Measurements from ENCODE around the gene NFKB1.
A peak's percentile ranks its signal among the peaks of the same experiment; 100 is the strongest.
"Not testable (repeated sequence)": the region's sequence is repeated elsewhere in the genome, so short reads cannot be mapped to it uniquely, and the experiment has no call there.

Gene NFKB1

DNA sequence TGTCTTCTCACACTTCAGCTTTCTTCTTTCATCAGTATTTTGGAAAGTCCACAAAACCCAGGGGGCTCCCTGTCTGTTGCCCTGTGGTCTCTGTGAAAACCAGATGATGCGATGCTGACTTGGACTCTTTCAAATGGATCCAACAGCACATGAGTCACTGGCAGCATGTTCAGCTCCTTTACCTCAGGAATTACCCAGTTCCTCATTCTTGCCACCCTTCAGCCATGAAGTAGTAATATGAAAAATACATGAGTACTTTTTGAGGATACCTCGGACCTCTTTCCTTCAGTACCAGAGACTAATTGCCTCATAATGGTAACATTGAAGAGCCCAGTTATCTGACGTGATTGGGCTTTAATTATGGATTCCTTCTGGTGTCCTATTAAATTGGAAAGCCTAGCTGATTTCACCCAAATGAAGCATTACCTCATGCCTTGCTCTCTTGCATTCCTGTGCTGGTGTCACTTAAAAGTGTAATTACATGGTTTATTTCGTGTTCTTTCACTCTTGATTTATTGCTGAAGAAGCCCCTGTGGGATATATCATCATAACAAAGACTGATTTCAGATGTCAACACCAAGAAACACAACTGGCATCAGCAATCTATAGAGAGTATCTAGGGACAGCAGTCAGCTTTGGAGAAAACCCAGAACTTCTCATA lies 63.4 kb downstream of the NFKB1 start:
- DNase-seq (ENCODE audit: low read depth in 2 of 2): peak in 1 of 2 donors; percentile 10

DNA sequence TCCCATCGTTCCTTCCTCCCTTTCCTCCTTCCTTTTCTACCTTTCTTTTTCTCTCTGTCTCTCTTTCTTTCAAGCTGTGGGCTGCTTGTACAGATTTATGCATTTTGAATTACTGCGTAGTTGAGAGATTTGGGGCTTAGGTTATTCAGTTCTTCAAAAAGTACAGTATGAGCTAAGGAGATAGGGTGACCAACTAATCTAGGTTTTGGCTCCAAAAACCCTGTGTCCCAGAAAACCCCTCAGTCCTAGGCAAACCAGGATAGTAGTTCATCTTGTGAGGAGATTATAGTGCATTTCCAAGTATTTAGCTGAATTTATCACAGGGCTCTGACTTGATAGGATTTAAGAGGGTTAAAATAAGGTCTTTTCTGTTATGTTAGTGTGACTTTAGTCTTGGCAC lies 64.5 kb downstream of the NFKB1 start:
- DNase-seq (ENCODE audit: low read depth in 2 of 2): no peak

DNA sequence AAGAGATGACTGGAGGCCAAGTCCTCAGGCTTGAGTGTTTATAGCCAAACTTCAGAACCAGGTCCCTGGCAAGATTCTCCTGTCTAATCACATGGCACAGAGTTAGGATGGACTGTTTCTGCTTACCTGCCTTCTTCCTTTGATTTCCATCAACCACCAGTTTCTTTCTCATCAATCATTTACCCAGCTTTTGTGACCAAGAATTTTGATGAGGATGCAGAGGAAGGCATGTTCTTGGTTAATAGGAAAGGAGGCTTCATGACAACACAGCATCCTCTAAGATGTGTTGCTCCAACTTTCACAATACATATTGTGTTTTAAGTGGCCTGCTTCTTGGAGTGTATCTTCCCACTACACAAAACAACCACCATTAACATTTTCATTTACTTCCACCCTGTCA lies 65.3 kb downstream of the NFKB1 start:
- DNase-seq (ENCODE audit: low read depth in 2 of 2): no peak

DNA sequence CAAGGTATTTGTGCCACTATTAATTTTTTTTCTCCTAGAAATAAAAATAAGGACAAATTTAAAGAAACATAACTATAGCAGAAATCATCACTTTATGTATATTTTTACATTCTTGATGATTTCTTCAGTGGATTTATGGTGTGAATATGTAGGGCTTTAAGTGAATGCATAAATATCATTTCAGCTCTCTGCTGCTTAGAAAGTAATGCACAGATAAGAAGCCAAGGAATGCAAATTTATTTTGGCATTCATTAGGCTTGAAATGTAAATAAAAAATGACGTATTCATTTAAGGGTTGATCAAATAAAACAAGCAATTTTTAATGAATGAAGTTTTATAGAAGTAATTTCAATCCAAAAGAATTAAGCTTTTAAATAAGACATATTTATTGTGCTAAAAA lies 66.3 kb downstream of the NFKB1 start:
- no peak for DNase-seq (ENCODE audit: low read depth in 2 of 2)

DNA sequence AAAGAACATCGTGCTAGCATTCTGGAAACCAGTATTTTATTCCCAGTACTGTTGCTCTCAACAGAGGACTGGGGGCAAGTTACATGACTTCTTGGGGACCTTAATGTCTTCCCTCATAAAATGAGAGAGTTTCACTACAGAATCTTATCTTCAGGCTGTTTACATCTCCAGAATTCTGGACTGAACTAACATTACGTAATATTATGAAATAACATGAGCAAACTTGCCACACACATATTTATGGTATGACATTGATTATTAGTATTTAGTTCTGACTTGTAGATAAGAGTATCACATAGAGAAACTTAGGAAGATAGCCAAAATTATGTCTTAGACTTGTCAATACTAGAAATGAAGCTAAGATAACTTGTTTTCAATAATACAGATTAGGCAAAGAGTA lies 68.0 kb downstream of the NFKB1 start:
- DNase-seq (ENCODE audit: low read depth in 2 of 2): no peak

DNA sequence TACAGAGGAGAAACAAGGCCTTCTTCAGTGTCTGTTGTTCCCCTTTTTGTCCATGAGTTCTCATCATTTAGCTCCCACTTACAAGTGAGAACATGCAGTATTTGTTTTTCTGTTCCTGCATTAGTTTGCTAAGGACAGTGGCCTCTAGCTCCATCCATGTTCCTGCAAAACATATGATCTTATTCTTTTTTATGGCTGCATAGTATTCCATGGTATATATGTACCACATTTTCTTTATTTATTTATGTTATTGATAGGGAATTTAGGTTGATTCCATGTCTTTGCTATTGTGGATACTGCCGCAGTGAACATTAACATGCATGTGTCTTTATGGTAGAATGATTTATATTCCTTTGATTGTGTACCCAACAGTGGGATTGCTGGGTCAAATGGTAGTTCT lies 69.1 kb downstream of the NFKB1 start:
- not testable (repeated sequence) for DNase-seq (ENCODE audit: low read depth in 2 of 2)

DNA sequence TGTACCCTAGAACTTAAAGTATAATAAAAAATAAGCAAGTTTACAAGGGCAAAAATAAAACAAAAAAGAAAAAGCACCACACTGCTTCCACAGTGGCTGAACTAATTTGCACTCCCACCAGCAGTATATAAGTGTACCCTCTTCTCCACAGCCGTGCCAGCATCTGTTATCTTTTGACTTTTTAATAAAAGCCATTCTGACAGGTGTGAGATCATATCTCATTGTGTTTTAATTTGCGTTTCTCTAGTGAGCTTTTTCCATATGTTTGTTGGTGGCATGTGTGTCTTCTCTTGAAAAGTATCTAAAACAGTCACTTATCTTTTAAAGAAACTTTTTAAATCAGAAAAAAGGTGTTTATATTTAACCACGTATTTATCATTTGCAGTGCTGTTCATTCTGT lies 71.3 kb downstream of the NFKB1 start:
- no peak for DNase-seq (ENCODE audit: low read depth in 2 of 2)

DNA sequence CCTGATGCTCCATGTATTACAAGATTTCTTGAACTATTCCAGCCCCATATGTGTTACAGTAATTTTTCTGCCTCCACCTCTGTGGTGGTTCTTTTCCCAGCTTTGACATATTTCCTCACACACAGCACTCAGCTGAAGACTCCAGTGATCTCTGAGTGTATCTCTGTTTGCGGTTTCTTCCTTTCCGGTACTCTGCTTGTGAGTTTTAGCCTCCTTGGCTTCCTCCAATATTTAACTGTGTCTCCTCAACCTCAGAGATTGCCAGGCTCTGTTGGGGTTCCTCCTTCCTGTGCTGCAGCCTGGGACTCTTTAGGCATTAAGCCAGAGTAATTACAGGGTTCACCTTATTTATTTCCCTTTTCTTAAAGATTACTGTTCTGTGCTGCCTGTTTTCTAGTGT lies 73.2 kb downstream of the NFKB1 start:
- DNase-seq (ENCODE audit: low read depth in 2 of 2): no peak

DNA sequence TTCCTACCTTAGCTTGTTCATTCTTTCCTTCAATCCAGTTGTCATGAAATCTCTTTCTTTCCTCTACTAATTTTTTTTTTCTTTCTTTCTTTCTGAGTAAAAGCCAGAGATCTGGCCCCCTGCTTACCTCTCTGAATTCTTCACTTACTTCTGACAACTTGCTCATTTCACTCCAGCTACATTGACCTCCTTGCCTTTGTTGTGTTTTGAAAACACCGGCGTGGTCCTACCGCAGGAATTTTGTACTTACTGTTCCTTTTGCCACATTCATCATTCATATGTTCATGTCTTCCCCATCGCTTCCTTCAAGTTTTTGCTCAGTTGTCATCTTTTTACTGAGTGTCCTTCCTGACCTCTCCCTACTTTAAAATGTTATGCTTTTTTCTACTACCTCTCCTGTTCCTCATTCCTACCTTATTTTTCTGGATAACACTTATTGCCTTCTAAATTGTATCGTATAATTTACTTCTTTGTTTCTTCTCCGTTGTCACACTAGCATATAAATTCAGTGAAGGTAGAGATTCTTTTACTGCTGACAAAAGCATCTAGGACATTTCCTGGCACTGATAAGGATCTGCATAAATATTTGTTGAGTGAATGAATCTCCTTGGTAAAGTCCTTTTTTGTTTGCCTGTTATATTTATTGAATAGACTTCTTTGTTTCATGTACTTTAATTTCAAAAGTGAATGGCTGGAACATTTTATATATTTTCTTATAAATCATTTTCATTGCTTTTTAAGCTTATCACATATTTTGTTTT lies 74.4 kb downstream of the NFKB1 start:
- no peak for DNase-seq (ENCODE audit: low read depth in 2 of 2)

DNA sequence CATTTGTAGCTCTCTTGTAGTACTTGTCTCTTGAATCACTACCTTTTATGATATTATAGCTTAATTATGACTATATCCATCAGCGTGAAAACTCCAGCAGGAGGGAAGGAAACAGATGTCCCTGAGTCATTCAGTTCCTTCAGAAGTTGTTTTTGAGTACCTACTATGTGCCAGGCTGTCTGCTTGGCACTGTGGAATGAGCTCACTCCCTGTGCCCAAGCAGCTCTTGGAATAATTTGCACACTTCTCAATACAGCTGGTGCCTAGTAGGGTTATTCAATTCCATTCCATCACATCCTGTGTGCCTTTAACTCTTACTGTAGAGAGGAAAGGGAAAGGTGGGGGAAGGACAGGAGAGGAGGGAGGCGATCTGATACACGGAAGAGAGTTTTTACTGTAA lies 77.1 kb downstream of the NFKB1 start:
- DNase-seq (ENCODE audit: low read depth in 2 of 2): no peak

DNA sequence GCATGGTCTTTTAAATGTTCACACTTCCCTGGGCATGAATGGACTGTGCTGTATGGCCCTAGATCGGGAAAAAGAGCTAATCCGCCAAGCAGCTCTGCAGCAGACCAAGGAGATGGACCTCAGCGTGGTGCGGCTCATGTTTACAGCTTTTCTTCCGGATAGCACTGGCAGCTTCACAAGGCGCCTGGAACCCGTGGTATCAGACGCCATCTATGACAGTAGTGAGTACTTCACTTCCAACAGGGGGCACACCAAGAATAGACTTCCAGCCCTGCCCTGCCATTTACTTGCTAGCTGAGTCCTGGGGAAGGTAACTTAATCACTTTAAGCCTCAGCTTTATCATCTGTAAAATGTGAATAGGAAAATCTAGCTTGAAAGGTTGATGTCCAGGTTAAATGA lies 77.7 kb downstream of the NFKB1 start:
- no peak for DNase-seq (ENCODE audit: low read depth in 2 of 2)

DNA sequence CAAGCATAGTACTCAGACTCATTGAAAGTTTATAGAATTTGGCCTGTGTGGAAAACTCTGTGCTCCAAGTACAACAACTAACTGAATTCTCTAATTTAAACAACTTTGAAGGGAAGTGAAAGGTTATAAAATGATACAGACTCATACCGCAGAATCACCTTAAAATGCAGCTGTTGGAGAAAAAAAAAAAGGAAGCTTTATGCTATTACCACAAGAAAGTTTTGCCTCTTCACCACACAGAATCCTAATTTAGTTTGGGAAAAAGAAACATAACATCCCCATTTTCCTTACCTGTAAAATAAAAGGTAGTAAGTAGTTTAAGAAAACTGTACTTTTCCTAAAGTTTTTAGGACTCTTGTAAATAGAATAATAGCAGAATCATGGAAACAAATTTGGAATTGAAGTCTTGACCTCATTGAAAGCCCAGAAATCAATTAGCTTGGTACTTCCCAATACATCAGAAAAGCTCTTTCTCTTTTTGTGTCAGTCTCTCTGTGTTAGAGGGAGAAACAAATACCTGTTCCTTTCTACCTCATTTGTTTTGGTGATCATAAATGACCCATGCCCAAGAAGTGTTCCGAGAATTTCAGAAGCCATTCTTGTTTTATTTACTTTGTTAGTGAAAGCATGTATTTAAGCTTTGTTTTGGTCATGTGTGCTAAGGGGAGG lies 78.8 kb downstream of the NFKB1 start:
- DNase-seq (ENCODE audit: low read depth in 2 of 2): no peak

DNA sequence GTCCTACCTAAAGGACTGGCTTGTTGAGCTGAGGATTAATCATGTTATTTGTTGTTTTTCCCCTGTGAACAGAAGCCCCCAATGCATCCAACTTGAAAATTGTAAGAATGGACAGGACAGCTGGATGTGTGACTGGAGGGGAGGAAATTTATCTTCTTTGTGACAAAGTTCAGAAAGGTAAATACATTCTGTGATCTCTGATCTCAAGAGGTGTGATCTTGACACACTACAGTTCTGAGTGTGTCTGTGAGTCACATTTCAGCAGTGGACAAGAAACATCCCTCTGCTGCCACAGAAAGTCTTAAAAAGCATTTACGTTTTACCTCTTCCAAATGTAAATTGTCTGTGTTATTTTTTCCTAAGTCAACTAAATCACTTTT lies 79.3 kb downstream of the NFKB1 start:
- DNase-seq (ENCODE audit: low read depth in 2 of 2): no peak

DNA sequence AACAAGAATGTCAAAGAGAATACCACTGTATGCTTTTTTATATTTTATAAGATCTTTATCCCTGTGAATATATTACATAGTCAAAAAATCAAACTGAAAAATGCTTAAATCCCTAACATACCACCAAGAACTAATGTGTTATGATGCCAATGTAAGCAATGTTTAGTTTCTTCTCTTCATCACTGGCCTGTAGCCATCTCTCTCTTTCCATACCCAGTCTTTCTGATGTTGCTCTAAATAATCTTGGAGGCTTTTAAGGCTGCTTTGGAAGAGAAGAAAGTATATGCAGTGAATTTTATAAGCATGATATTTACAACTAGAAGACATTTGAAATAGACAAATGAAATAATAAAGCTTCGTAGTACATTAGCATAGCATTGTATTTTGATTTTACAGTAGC lies 82.9 kb downstream of the NFKB1 start:
- no peak for DNase-seq (ENCODE audit: low read depth in 2 of 2)

DNA sequence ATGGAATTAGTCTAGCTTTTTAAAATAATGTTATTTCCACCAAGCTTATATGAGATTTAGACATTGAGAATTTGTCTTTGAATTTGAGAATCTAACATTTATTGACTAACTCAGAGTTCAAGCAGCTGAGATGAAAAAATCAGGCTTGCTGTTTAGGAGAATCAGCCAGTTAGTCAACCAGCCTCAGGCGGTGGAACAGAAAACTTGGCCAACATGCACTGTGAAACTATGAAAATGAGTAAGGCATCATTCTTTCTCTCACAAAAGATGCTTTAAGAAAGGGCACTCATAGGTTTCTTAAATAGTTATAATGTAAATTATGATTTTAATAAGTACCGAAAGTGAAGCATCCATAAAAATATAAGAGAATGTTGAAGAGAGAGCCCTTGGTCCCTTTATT lies 84.2 kb downstream of the NFKB1 start:
- no peak for DNase-seq (ENCODE audit: low read depth in 2 of 2)

DNA sequence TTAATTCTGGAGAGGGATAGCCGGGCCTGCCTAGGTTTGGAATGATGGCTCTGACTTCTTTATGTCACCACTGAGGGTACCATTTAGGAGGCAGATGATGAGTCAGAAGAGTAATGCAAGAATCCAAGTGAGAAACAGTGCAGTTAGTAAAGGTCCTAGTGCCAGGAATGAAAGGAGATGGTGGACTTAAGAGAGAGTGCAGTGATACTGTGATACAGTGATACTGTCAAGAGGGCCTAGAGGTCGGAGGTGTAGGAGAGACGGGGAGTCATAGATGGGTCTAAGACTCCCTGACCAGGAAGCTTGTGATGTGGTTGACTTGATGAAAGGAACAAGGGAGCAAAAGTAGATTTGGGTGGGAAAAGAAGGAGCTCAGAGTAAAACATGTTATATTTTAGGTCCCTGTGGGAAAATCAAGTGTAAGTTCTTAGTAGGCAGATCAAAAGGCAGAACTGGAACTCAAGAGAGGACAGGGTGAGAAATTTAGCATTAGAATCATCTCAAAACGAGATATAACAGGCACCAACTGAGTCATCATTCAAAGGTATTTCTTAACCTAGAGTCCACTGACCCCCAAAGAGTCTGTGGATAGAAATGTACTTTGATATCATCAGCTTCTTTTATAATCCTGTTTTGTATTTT lies 85.0 kb downstream of the NFKB1 start:
- DNase-seq (ENCODE audit: low read depth in 2 of 2): no peak

DNA sequence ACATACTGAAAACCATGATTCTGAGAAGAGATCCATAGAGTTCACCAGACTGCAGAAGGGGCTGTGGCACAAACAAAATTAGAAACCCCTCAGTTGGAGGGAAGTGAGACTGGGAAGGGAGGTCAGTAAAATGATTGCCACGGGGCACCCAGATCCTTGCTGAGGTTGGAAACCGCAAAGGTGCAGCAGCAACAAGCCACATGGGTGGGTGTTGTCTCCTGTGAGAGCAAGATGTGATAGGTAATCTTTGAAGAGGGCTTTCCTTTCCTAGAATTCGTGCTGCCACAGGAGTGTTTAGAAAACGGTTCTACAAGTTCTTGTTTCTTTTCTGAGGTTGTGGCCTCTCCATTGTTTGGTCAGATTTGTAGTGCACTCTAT lies 85.5 kb downstream of the NFKB1 start:
- DNase-seq (ENCODE audit: low read depth in 2 of 2): peak in 1 of 2 donors; percentile 11

DNA sequence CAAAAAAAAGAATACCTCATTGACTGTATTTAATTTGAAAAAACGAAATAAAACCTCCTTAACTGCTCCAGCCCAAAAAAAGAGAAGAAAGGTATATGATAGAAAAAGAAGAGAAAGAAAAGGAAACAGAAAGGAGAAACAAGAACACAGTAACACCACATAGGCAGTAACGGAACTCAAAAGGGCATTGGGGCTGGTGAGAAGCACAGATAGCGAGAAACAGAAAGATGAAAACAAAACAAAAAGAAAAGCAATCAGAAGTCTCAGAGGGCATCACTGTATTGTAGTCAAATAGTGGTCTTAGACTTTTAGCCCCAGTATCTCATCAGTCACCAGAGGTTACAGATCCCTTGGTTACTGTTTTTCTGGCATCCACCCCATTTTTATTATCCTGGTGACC lies 88.6 kb downstream of the NFKB1 start:
- DNase-seq (ENCODE audit: low read depth in 2 of 2): no peak

DNA sequence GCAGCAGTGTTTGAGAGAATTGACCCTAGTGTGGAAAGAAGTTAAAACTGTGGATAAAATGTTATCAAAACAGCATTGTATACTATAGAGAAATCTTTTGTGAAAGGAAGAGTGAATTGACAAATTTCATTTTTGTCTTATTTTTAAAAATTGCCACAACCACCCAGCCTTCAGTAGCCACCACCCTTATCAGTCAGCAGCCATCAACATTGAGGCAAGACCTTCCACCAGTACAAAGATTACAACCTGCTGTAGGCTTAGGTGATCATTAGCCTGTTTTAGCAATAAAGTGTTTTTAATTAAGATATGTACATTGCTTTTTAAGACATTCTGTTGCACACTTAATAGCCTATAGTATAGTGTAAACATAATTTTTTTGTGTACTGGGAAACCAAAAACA lies 91.1 kb downstream of the NFKB1 start:
- no peak for DNase-seq (ENCODE audit: low read depth in 2 of 2)

DNA sequence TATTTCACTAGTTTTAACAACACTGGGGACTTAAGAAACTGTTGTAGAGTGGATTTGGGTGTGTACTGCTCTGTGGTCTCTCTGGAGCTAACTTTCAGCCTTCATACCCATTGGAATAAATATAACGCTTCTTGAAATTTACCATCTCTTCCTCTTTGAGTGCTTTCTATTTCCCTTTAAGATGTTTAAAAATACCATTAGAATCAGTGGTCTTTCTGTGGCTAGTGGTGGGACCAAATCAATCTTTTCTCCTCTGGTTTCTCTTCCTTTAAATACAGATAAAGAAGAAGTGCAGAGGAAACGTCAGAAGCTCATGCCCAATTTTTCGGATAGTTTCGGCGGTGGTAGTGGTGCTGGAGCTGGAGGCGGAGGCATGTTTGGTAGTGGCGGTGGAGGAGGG lies 92.0 kb downstream of the NFKB1 start:
- no peak for DNase-seq (ENCODE audit: low read depth in 2 of 2)

DNA sequence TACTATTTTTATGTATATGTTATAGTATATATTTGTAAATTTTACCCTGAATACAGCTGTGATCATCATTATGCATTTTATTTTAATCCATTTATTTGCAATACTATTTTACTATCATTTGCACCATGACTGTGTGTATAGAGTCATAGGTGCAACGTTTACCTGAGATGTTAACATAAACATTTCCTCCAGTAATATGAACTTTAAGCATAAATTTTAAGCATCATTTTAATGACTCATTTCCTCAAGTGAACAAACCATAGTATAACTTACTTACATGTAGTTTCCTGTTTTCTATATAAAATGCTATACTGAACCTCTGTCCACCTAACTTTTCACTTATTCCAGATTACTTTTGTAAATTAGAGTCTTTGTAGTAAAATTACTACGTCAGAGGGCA lies 92.8 kb downstream of the NFKB1 start:
- no peak for DNase-seq (ENCODE audit: low read depth in 2 of 2)

DNA sequence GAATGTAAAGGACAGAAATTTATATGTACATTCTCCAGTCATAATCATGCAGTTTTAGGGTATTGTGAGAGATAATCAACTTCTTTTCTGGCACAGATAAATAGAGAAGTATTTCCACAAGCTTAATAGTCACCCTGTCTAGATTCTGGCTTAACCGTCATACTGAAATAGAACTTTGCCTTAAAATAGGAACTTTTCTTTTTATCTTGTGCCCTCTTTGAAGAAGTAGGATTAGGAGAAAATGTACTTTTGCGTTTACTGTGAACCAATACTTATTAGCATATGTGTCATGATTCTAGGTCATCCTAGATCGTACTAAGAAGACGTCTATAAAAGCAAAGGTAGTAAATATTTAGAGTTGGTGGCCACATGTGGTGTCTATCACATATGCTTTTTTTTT lies 95.4 kb downstream of the NFKB1 start:
- DNase-seq (ENCODE audit: low read depth in 2 of 2): no peak

Data from stimulated activated CD8-positive, alpha-beta memory T cell treated with anti-CD3 and anti-CD28 coated beads, Interleukin-15, amount 100 ng/mL, for 4 hours (primary cell).